Endothelial cell of umbilical vein (primary cell): ENCODE results near the gene PIK3R2. TPM values are rescaled to one million over a fixed set of nuclear protein-coding genes. Genes with fewer than 3 reads are reported as not detected.

Experiments
- BruUV-seq: library from RNA; stranded (reverse); fragments of 400-500 nt; replicated peaks from 2 replicates; lab custom pipeline; 2021; lab: Mats Ljungman, UMichigan
- CTCF ChIA-PET: fragments of 300-600, 350-600 bp; sonication (Branson Sonifier 250); formaldehyde crosslinking; loops from one replicate; lab custom pipeline; 2021; ENCODE audit warnings: antibody characterized with exemption, inconsistent platforms; lab: Charles Lee
- POLR2A ChIA-PET: fragments of 300-600, 350-600 bp; sonication (Branson Sonifier 250); formaldehyde crosslinking; loops from one replicate; lab custom pipeline; 2021; ENCODE audit warnings: antibody characterized with exemption, inconsistent platforms; lab: Charles Lee
- DNase-seq: peaks from one replicate; pipeline ENCODE4 v3.0.0-alpha.2; 2011; ENCODE audit warnings: low read depth, low spot score
- FAIRE-seq: peaks from 2 replicates; lab custom pipeline; 2011; peaks lifted over from hg19 to GRCh38; lab: Jason Lieb, UNC
- H2AFZ ChIP-seq: 2 replicates; pipeline ENCODE4 v1.6.0; 2012; ENCODE audit warnings: low read depth, low read length, control low read depth, inconsistent platforms
- H3K27ac ChIP-seq: 2 replicates; pipeline ENCODE4 v1.5.1; 2011; ENCODE audit warnings: low read depth, mild to moderate bottlenecking, control low read depth, low read length, moderate library complexity; ENCODE audit not compliant: insufficient read depth
- H3K27me3 ChIP-seq, 2 experiments: 2 replicates each; pipeline versions ENCODE4 v1.6.0 to v1.6.1; 2011; ENCODE audit warnings: low read length in 2 of 2, mixed read lengths in 1 of 2; ENCODE audit not compliant: control insufficient read depth in 2 of 2, insufficient read depth in 2 of 2
- H3K36me3 ChIP-seq, 2 experiments: 2 replicates in 1 of 2; 3 replicates in 1 of 2; pipeline ENCODE4 v1.5.1; 2011; ENCODE audit warnings: low read length in 2 of 2, mild to moderate bottlenecking in 1 of 2, moderate library complexity in 1 of 2; ENCODE audit not compliant: control insufficient read depth in 2 of 2, insufficient read depth in 2 of 2; ENCODE audit errors: extremely low read depth in 1 of 2
- H3K4me1 ChIP-seq: 3 replicates; pipeline ENCODE4 v1.5.1; 2011; ENCODE audit warnings: mild to moderate bottlenecking, low read length; ENCODE audit not compliant: control insufficient read depth, insufficient read depth; ENCODE audit errors: extremely low read depth
- H3K4me2 ChIP-seq: 2 replicates; pipeline ENCODE4 v1.6.1; 2011; ENCODE audit warnings: low read length, control low read depth, mixed read lengths; ENCODE audit not compliant: insufficient read depth
- H3K4me3 ChIP-seq, 3 experiments: fragments of 200-600 bp in 1 of 3; sonication (generic), shearing (Covaris generic) in 1 of 3; replicated peaks in 1 of 3; 2 replicates each; pipeline ENCODE4 v1.5.1; 2011 to 2016; ENCODE audit warnings: control low read depth in 3 of 3, low read length in 3 of 3, mild to moderate bottlenecking in 2 of 3, inconsistent platforms in 1 of 3, low read depth in 1 of 3, moderate library complexity in 1 of 3; ENCODE audit not compliant: insufficient read depth in 1 of 3
- H3K79me2 ChIP-seq: 2 replicates; pipeline ENCODE4 v1.6.0; 2012; ENCODE audit warnings: low read length, inconsistent platforms; ENCODE audit not compliant: control insufficient read depth, insufficient read depth
- H3K9ac ChIP-seq: replicated peaks from 2 replicates; pipeline ENCODE3; 2011; ENCODE audit warnings: low read length, control low read depth; ENCODE audit not compliant: insufficient read depth; ENCODE audit errors: extremely low read depth
- H3K9me1 ChIP-seq: replicated peaks from 3 replicates; pipeline ENCODE4 v1.6.0; 2011; ENCODE audit warnings: mild to moderate bottlenecking, low read length; ENCODE audit not compliant: control insufficient read depth, insufficient read depth; ENCODE audit errors: extremely low read depth
- H3K9me3 ChIP-seq: replicated peaks from 2 replicates; pipeline ENCODE4 v1.5.1; 2012; ENCODE audit warnings: low read length, inconsistent platforms; ENCODE audit not compliant: control insufficient read depth, insufficient read depth
- H4K20me1 ChIP-seq: replicated peaks from 2 replicates; pipeline ENCODE3; 2011; ENCODE audit warnings: mild to moderate bottlenecking, low read length; ENCODE audit not compliant: control insufficient read depth, insufficient read depth; ENCODE audit errors: extremely low read depth
- EZH2 ChIP-seq: IDR thresholded peaks from 2 replicates; pipeline ENCODE4 v1.6.1; 2012; ENCODE audit warnings: borderline replicate concordance, low read depth, mild to moderate bottlenecking, moderate library complexity, low read length, inconsistent platforms; ENCODE audit not compliant: severe bottlenecking
- FOS ChIP-seq: IDR thresholded peaks from 2 replicates; pipeline ENCODE4 v1.6.1; 2011; ENCODE audit warnings: mild to moderate bottlenecking, low read length, moderate library complexity, borderline replicate concordance; ENCODE audit not compliant: insufficient read depth
- GATA2 ChIP-seq: IDR thresholded peaks from 2 replicates; pipeline ENCODE4 v1.7.0; 2011; ENCODE audit warnings: low read depth, mild to moderate bottlenecking, moderate library complexity, mixed read lengths, low read length; ENCODE audit not compliant: insufficient read length, insufficient read depth
- JUN ChIP-seq: IDR thresholded peaks from 2 replicates; pipeline ENCODE4 v1.6.1; 2011; ENCODE audit warnings: borderline replicate concordance, low read depth; ENCODE audit not compliant: insufficient read length, insufficient read depth
- MYC ChIP-seq: IDR thresholded peaks from one replicate; pipeline ENCODE4 v1.6.1; 2011; ENCODE audit warnings: mild to moderate bottlenecking, low read depth, low read length
- POLR2AphosphoS5 ChIP-seq: IDR thresholded peaks from 2 replicates; pipeline ENCODE4 v1.6.1; 2012; ENCODE audit warnings: low read depth, mild to moderate bottlenecking, control low read depth, low read length, moderate library complexity; ENCODE audit not compliant: insufficient read depth
- dilution Hi-C: fragments of 300-500 bp; cut with MboI; formaldehyde crosslinking; loops from one replicate; pipeline ENCODE4 v1.15.0; 2019; ENCODE audit warnings: low sequenced_read_pairs; ENCODE audit not compliant: extremely low pct_ligation_motif_present
- intact Hi-C: fragments of 100-400 bp; cut with micrococcal nuclease; formaldehyde crosslinking; loops from one replicate; pipeline ENCODE4 v1.10.0; 2022
- polyA plus RNA-seq, 4 experiments: library from polyadenylated mRNA; depleted of rRNA in 3 of 4; stranded (reverse) in 3 of 4; unstranded in 1 of 4; fragments of >200 nt; gene quantifications; 2 replicates each; pipeline versions ENCODE4 v1.2.1 to v1.2.3, GENCODE V29; 2011 to 2012; ENCODE audit warnings: missing spikeins in 1 of 4
- total RNA-seq: library from RNA; stranded (reverse); gene quantifications from 2 replicates; pipeline ENCODE4 v1.2.3, GENCODE V29; 2021
- TF ChIP-seq, protein P1 (sequence below): IDR thresholded peaks from 2 replicates; pipeline ENCODE4 v1.6.1; 2011; ENCODE audit not compliant: insufficient read depth, insufficient read length

The PIK3R2 gene
- total and polyA plus RNA-seq, 2 donors (not counting 3 experiments of a cell fraction or from before 2014, with no cell fraction given): 8.1 to 15.2 TPM

- FAIRE-seq (no peak), DNase-seq (no peak)
- H3K9me1 ChIP-seq: no peaks in the 10 kb centered on the region
- no peak overlapping the region for H2AFZ ChIP-seq
- no peak overlapping the region for H3K27ac ChIP-seq
- BruUV-seq: no TSS peak
- TF ChIP-seq POLR2AphosphoS5 (no peak), GATA2 (no peak), EZH2 (no peak), FOS (no peak), JUN (no peak), MYC (no peak)
- TF ChIP-seq, protein P1, sequence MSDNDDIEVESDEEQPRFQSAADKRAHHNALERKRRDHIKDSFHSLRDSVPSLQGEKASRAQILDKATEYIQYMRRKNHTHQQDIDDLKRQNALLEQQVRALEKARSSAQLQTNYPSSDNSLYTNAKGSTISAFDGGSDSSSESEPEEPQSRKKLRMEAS: no peak
- H3K9ac ChIP-seq: no peak overlapping the region
- ChIA-PET POLR2A (no interaction called here), CTCF (interaction anchor here (0.8 to 1.7 kb wide), 2 partner anchors 12 to 43 kb away, joined by 4 to 6 read pairs; no protein-coding TSS in a partner anchor)
- peaks cover 0 to 9% of the 10 kb centered on the region in 2 experiments for H3K36me3 ChIP-seq
- H3K27me3 ChIP-seq: no peaks in the 10 kb centered on the region
- H3K9me3 ChIP-seq: no peaks in the 10 kb centered on the region
- no peak overlapping the region for H3K4me2 ChIP-seq
- no peaks in the 10 kb centered on the region for H4K20me1 ChIP-seq
- H3K4me3 ChIP-seq: no peak overlapping the region
- dilution Hi-C loops (no loop called here), intact Hi-C loops (no loop called here)
- peaks cover 28% of the 10 kb centered on the region for H3K4me1 ChIP-seq
- H3K79me2 ChIP-seq: peaks cover 11% of the 10 kb centered on the region
These were observed 3.3 kb downstream of the PIK3R2 start for GRCh38 chr19:18156268-18156667.
